CD4-positive, alpha-beta T cell treated with Interferon gamma for 1 hour (primary cell): Measurements from ENCODE around the gene FAM222A.
A peak's percentile ranks its signal among the peaks of the same experiment; 100 is the strongest.

ENCODE experiments used
- DNase-seq: peaks from one replicate; pipeline ENCODE4 v3.0.0-alpha.2; 2020

The FAM222A gene

GRCh38 chr12:109778684-109779083 lies 65.1 kb downstream of the FAM222A start:
- DNase-seq: no peak

- DNase-seq: no peak
Observed at GRCh38 chr12:109779382-109779781, 65.8 kb downstream of the FAM222A start.

- DNase-seq: no peak
Observed at GRCh38 chr12:109781668-109782325, 68.2 kb downstream of the FAM222A start.

- no peak for DNase-seq
Observed at GRCh38 chr12:109782326-109782703, 68.7 kb downstream of the FAM222A start.

GRCh38 chr12:109783135-109783964 lies 69.7 kb downstream of the FAM222A start:
- DNase-seq: no peak

GRCh38 chr12:109783965-109784244 lies 70.3 kb downstream of the FAM222A start:
- DNase-seq: no peak

- no peak for DNase-seq
Observed at GRCh38 chr12:109785854-109786253, 72.2 kb downstream of the FAM222A start.

- no peak for DNase-seq
Observed at GRCh38 chr12:109786799-109787198, 73.2 kb downstream of the FAM222A start.

GRCh38 chr12:109789526-109790048 lies 76.0 kb downstream of the FAM222A start:
- DNase-seq: no peak

GRCh38 chr12:109792992-109793391 lies 79.4 kb downstream of the FAM222A start:
- DNase-seq: no peak

GRCh38 chr12:109793411-109793810 lies 79.8 kb downstream of the FAM222A start:
- DNase-seq: no peak

GRCh38 chr12:109793826-109794501 lies 80.3 kb downstream of the FAM222A start:
- DNase-seq: no peak

GRCh38 chr12:109795023-109795422 lies 81.4 kb downstream of the FAM222A start:
- no peak for DNase-seq

- DNase-seq: no peak
Observed at GRCh38 chr12:109796057-109796456, 82.4 kb downstream of the FAM222A start.

- no peak for DNase-seq
Observed at GRCh38 chr12:109797905-109798669, 84.5 kb downstream of the FAM222A start.

GRCh38 chr12:109798691-109799090 lies 85.1 kb downstream of the FAM222A start:
- no peak for DNase-seq

GRCh38 chr12:109800536-109800935 lies 86.9 kb downstream of the FAM222A start:
- DNase-seq: no peak

- DNase-seq: no peak
Observed at GRCh38 chr12:109802828-109803227, 89.2 kb downstream of the FAM222A start.

GRCh38 chr12:109803678-109804077 lies 90.1 kb downstream of the FAM222A start:
- DNase-seq: no peak

GRCh38 chr12:109804820-109805761 lies 91.5 kb downstream of the FAM222A start:
- DNase-seq: peak; percentile 60

- DNase-seq: no peak
Observed at GRCh38 chr12:109807954-109808643, 94.5 kb downstream of the FAM222A start.
